Fibroblast of lung (primary cell): Measurements from ENCODE around the gene MYMK.

Experiments
- EZH2 ChIP-seq: IDR thresholded peaks from 2 replicates; pipeline ENCODE4 v1.5.1; 2012; ENCODE audit warnings: low read length, control low read depth, mild to moderate bottlenecking; ENCODE audit errors: missing control alignments
- TF ChIP-seq, protein P1 (sequence below), 2 donors: IDR thresholded peaks in 1 of 2; conservative IDR thresholded peaks in 1 of 2; 1 replicate in 1 of 2; 2 replicates in 1 of 2; pipeline ENCODE4 v1.5.1; 2011 to 2012; ENCODE audit warnings: low read length in 2 of 2, control low read depth in 1 of 2, inconsistent platforms in 1 of 2, low read depth in 1 of 2, mild to moderate bottlenecking in 1 of 2

DNA sequence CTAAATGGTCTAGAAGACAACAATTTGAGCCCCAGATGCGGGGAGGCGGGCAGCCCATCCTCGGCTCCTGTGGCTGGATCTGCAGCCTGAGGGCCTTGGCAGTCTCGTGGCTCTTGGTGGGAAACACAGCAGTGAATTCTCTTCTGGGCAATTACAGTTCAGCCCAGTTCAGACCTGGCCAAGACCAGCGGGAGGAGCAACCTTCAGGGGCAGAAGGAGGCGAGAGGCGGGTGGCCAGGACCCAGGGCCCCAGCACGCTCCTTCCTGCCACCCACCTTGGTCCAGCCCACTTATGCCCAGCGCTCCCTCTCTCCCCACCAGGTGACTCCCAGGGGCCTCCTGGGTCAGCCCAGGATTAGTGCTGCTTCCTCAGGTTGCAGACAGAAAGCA, 7.8 kb downstream of the MYMK start:
- TF ChIP-seq, protein P1, sequence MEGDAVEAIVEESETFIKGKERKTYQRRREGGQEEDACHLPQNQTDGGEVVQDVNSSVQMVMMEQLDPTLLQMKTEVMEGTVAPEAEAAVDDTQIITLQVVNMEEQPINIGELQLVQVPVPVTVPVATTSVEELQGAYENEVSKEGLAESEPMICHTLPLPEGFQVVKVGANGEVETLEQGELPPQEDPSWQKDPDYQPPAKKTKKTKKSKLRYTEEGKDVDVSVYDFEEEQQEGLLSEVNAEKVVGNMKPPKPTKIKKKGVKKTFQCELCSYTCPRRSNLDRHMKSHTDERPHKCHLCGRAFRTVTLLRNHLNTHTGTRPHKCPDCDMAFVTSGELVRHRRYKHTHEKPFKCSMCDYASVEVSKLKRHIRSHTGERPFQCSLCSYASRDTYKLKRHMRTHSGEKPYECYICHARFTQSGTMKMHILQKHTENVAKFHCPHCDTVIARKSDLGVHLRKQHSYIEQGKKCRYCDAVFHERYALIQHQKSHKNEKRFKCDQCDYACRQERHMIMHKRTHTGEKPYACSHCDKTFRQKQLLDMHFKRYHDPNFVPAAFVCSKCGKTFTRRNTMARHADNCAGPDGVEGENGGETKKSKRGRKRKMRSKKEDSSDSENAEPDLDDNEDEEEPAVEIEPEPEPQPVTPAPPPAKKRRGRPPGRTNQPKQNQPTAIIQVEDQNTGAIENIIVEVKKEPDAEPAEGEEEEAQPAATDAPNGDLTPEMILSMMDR (conservative IDR thresholded peaks at IDR 0.05 in 1 of 2, IDR thresholded peaks at IDR 0.05 in 1 of 2; ENCODE audit: low read depth in 1 of 2, low read length in 2 of 2): no peak
- TF ChIP-seq EZH2: no peak
